B cell (primary cell): ENCODE results near the gene BATF2. TPM values are rescaled to one million over a fixed set of nuclear protein-coding genes. Genes with fewer than 3 reads are reported as not detected.

Experiments
- ATAC-seq: fragments of 200-7000 bp; cut with Tn5 transposase; one replicate; pipeline ENCODE4 v1.10.0; 2021; ENCODE audit warnings: low read depth, mild to moderate bottlenecking, moderate number of reproducible peaks, moderate library complexity
- CTCF ChIA-PET: fragments of 350-600 bp; sonication (Branson Sonifier 250); formaldehyde crosslinking; loops from one replicate; lab custom pipeline; 2021; ENCODE audit warnings: antibody characterized with exemption, inconsistent platforms; lab: Charles Lee
- POLR2A ChIA-PET: fragments of 350-600 bp; sonication (Branson Sonifier 250); formaldehyde crosslinking; loops from one replicate; lab custom pipeline; 2021; ENCODE audit warnings: antibody characterized with exemption; lab: Charles Lee
- DNase-seq: peaks from one replicate; pipeline ENCODE4 v3.0.0; 2013
- H2AFZ ChIP-seq: 2 replicates; pipeline ENCODE4 v1.6.1; 2012; ENCODE audit warnings: mild to moderate bottlenecking, low read depth, low read length; ENCODE audit not compliant: insufficient read depth, poor library complexity, severe bottlenecking
- H3K27ac ChIP-seq, 2 donors: 1 replicate in 1 of 2; 2 replicates in 1 of 2; pipeline ENCODE4 v1.5.1; 2012 to 2013; ENCODE audit warnings: low read length in 2 of 2, mild to moderate bottlenecking in 2 of 2, moderate library complexity in 1 of 2
- H3K27me3 ChIP-seq, 4 experiments: fragments of 200-600 bp in 1 of 4; sonication (generic) in 1 of 4; replicated peaks in 1 of 4; 1 replicate in 2 of 4; 2 replicates in 2 of 4; pipeline versions ENCODE4 v1.6.1 to v1.7.0; 2013 to 2016; ENCODE audit warnings: low read length in 3 of 4, mild to moderate bottlenecking in 2 of 4, mixed read lengths in 1 of 4, moderate library complexity in 1 of 4; ENCODE audit not compliant: insufficient read depth in 4 of 4, control insufficient read depth in 3 of 4; ENCODE audit errors: control extremely low read depth in 1 of 4
- H3K36me3 ChIP-seq, 2 experiments: replicated peaks in 1 of 2; 1 replicate in 1 of 2; 2 replicates in 1 of 2; pipeline versions ENCODE4 v1.6.1 to v1.7.1; 2013; ENCODE audit warnings: low read length in 1 of 2; ENCODE audit not compliant: insufficient read depth in 2 of 2, control insufficient read depth in 1 of 2; ENCODE audit errors: control extremely low read depth in 1 of 2, extremely low read depth in 1 of 2
- H3K4me1 ChIP-seq, 2 donors: fragments of 200-600 bp in 1 of 2; sonication (generic) in 1 of 2; 1 replicate in 1 of 2; 2 replicates in 1 of 2; pipeline versions ENCODE4 v1.5.1 to v1.6.1; 2013 to 2017; ENCODE audit warnings: low read length in 2 of 2; ENCODE audit not compliant: control insufficient read depth in 2 of 2, insufficient read depth in 2 of 2
- H3K4me2 ChIP-seq: replicated peaks from 2 replicates; pipeline ENCODE3; 2012; ENCODE audit warnings: mild to moderate bottlenecking, low read depth, low read length; ENCODE audit not compliant: poor library complexity, severe bottlenecking
- H3K4me3 ChIP-seq, 5 experiments: fragments of 200-600 bp in 1 of 5; sonication (generic) in 1 of 5; 1 replicate in 3 of 5; 2 replicates in 2 of 5; pipeline versions ENCODE4 v1.5.1 to v1.7.0; 2011 to 2016; ENCODE audit warnings: low read length in 4 of 5, mild to moderate bottlenecking in 4 of 5, low read depth in 2 of 5, control low read depth in 1 of 5, moderate library complexity in 1 of 5; ENCODE audit not compliant: insufficient read depth in 1 of 5; ENCODE audit errors: control extremely low read depth in 1 of 5, extremely low read depth in 1 of 5
- H3K79me2 ChIP-seq: fragments of 200-600 bp; sonication (generic); one replicate; pipeline ENCODE4 v1.6.0; 2016; ENCODE audit warnings: low read length; ENCODE audit not compliant: control insufficient read depth, insufficient read depth
- H3K9ac ChIP-seq: fragments of 200-600 bp; sonication (generic); 2 replicates; pipeline ENCODE4 v1.6.1; 2017; ENCODE audit warnings: mild to moderate bottlenecking, low read length, moderate library complexity
- H3K9me3 ChIP-seq, 3 donors: one replicate each; pipeline versions ENCODE4 v1.6.1 to v1.7.1; 2013; ENCODE audit warnings: low read length in 2 of 3; ENCODE audit not compliant: control insufficient read depth in 2 of 3, insufficient read depth in 1 of 3; ENCODE audit errors: control extremely low read depth in 1 of 3
- H4K20me1 ChIP-seq: 2 replicates; pipeline ENCODE4 v1.6.0; 2012; ENCODE audit warnings: mild to moderate bottlenecking, low read length; ENCODE audit not compliant: insufficient read depth, control insufficient read depth, poor library complexity, severe bottlenecking
- H3K27ac Mint-ChIP-seq: one replicate; pipeline ENCODE4 v1.8.0; 2021; ENCODE audit warnings: mixed read lengths
- H3K27me3 Mint-ChIP-seq: one replicate; pipeline ENCODE4 v1.8.0; 2021; ENCODE audit warnings: mixed read lengths
- H3K4me1 Mint-ChIP-seq: one replicate; pipeline ENCODE4 v1.8.0; 2021; ENCODE audit warnings: mixed read lengths
- H3K4me3 Mint-ChIP-seq: one replicate; pipeline ENCODE4 v1.8.0; 2021; ENCODE audit warnings: mixed read lengths
- H3K9me3 Mint-ChIP-seq: one replicate; pipeline ENCODE4 v1.8.0; 2022; ENCODE audit warnings: mixed read lengths; ENCODE audit not compliant: insufficient read depth
- EZH2 ChIP-seq: IDR thresholded peaks from 2 replicates; pipeline ENCODE4 v1.6.1; 2012; ENCODE audit warnings: borderline replicate concordance, low read depth, mild to moderate bottlenecking, moderate library complexity, low read length; ENCODE audit not compliant: insufficient read depth, poor library complexity, severe bottlenecking
- WGBS: methylation state at CpG from one replicate; pipeline ENCODE4 v1.1.5; 2013; ENCODE audit warnings: missing lambda C conversion rate; ENCODE audit not compliant: insufficient coverage; 5-methylcytosine and 5-hydroxymethylcytosine counted together
- intact Hi-C: fragments of 100-400 bp; cut with micrococcal nuclease; formaldehyde crosslinking; loops from one replicate; pipeline ENCODE4 v1.10.0; 2022
- polyA plus RNA-seq: library from polyadenylated mRNA; depleted of rRNA; stranded (reverse); fragments of >200 nt; gene quantifications from 2 replicates; pipeline ENCODE4 v1.2.3, GENCODE V29; 2012
- total RNA-seq, 2 donors: library from RNA; stranded (reverse); fragments of 120-200 nt in 1 of 2; gene quantifications; 1 replicate in 1 of 2; 2 replicates in 1 of 2; pipeline versions ENCODE4 v1.2.3 to v1.2.4, GENCODE V29; 2013 to 2022
- TF ChIP-seq, protein P1 (sequence below): fragments of 200-600 bp; IDR thresholded peaks from one replicate; pipeline ENCODE4 v1.8.0; 2022; ENCODE audit warnings: antibody characterized with exemption, mild to moderate bottlenecking

BATF2 gene
- total and polyA plus RNA-seq, 2 donors (not counting 1 experiment from before 2014, with no cell fraction given) = 0.62 to 1.7 TPM

DNA sequence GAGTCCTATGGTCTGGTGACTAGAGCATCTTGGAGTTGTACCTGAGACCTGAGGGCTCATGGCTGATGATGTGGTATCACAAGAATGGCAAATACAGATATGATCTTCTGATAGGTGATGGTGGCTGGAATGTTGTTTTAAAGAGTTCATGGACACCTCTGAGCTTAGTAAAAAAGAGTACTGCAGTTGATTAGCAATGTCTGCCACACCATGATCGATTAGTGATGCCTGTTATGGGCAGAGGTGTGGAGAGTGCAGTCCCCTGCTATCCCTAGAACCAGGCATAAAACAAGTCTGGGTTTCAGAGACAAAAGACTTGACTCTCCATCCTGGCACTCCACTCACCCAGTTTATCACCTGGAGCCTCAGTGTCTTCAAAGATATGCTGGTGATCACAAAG is 1.4 kb upstream of the BATF2 start:
- H2AFZ ChIP-seq = peak overlapping the region; percentile 16
- CTCF ChIA-PET = interaction anchor here (0.6 to 4.0 kb wide), 5 partner anchors 10 to 104 kb away, joined by 3 to 24 read pairs (median 4); partner anchors contain the start of genes ARL2 and PPP2R5B

DNA sequence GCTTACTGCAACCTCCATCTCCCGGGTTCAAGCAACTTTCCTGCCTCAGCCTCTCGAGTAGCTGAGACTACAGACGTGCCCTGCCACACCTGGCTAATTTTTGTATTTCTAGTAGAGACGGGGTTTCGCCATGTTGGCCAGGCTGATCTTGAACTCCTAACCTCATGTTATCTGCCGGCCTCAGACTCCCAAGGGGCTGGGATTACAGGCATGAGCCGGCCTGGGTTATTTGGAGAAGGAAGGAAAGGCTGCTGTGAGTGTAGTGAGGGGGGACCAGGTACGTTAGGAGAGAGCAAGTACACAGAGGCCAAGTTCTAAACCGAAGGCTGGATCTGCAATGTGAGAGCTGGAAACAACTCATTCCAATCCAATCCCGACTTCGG is 453 bp downstream of the BATF2 start:
- Mint-ChIP-seq H3K4me3 (peak overlapping the region; percentile 77), H3K27me3 (no peaks in the 10 kb centered on the region), H3K9me3 (no peaks in the 10 kb centered on the region), H3K4me1 (peaks cover 30% of the 10 kb centered on the region), H3K27ac (peak overlapping the region; percentile 74)
- intact Hi-C loops = no loop called here
- H3K9ac ChIP-seq = peak overlapping the region; percentile 70
- 42% methylated on average over 11 of the region's 11 CpGs for WGBS
- no peak for DNase-seq
- H3K36me3 ChIP-seq = no peaks in the 10 kb centered on the region
- POLR2A ChIA-PET = interaction anchor here (1.1 to 1.5 kb wide), 2 partner anchors 12 to 138 kb away, joined by 3 to 5 read pairs; no protein-coding TSS in a partner anchor
- no peaks in the 10 kb centered on the region for H4K20me1 ChIP-seq
- H3K4me2 ChIP-seq = peak overlapping the region; percentile 84
- CTCF ChIA-PET = interaction anchor here (0.6 to 4.0 kb wide), 11 partner anchors 10 to 479 kb away, joined by 3 to 24 read pairs (median 4); partner anchors contain the start of genes ARL2 and CDC42BPG
- H3K4me3 ChIP-seq = peak overlapping the region in 4 of 5 experiments; percentile 42 to 67 (median 53)
- TF ChIP-seq, protein P1, sequence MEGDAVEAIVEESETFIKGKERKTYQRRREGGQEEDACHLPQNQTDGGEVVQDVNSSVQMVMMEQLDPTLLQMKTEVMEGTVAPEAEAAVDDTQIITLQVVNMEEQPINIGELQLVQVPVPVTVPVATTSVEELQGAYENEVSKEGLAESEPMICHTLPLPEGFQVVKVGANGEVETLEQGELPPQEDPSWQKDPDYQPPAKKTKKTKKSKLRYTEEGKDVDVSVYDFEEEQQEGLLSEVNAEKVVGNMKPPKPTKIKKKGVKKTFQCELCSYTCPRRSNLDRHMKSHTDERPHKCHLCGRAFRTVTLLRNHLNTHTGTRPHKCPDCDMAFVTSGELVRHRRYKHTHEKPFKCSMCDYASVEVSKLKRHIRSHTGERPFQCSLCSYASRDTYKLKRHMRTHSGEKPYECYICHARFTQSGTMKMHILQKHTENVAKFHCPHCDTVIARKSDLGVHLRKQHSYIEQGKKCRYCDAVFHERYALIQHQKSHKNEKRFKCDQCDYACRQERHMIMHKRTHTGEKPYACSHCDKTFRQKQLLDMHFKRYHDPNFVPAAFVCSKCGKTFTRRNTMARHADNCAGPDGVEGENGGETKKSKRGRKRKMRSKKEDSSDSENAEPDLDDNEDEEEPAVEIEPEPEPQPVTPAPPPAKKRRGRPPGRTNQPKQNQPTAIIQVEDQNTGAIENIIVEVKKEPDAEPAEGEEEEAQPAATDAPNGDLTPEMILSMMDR = no peak
- TF ChIP-seq EZH2 = no peak
- ATAC-seq = no peak
- H3K79me2 ChIP-seq = no peaks in the 10 kb centered on the region
- H3K27me3 ChIP-seq = no peaks in the 10 kb centered on the region
- H3K27ac ChIP-seq = peak overlapping the region in 1 of 2 donors; percentile 60
- no peaks in the 10 kb centered on the region for H3K9me3 ChIP-seq
- peaks cover 20 to 22% of the 10 kb centered on the region in 2 donors for H3K4me1 ChIP-seq
- H2AFZ ChIP-seq = peak overlapping the region; percentile 86

More for the DNA sequence above, 1.4 kb upstream of the BATF2 start:
- POLR2A ChIA-PET = interaction anchor here (0.6 kb wide), 2 partner anchors 11 to 92 kb away, joined by 5 to 6 read pairs; no protein-coding TSS in a partner anchor
- ATAC-seq (no peak), DNase-seq (no peak)
- H3K4me3 Mint-ChIP-seq = no peak overlapping the region
- no peaks in the 10 kb centered on the region for H3K27me3 Mint-ChIP-seq
- intact Hi-C loops = no loop called here
- WGBS = 100% methylated on average over 1 of the region's 1 CpG
- Histone ChIP-seq H3K4me2 (no peak overlapping the region), H3K9me3 (no peaks in the 10 kb centered on the region), H3K27ac (no peak overlapping the region), H3K4me3 (no peak overlapping the region), H3K27me3 (peaks cover 0 to 3% (median 0%) of the 10 kb centered on the region in 4 experiments), H4K20me1 (no peaks in the 10 kb centered on the region), H3K4me1 (peaks cover 13 to 15% of the 10 kb centered on the region in 2 donors), H3K36me3 (no peaks in the 10 kb centered on the region), H3K79me2 (no peaks in the 10 kb centered on the region), H3K9ac (no peak overlapping the region)
- no peak overlapping the region for H3K27ac Mint-ChIP-seq
- no peak for TF ChIP-seq EZH2
- TF ChIP-seq, protein P1 = no peak
- H3K9me3 Mint-ChIP-seq = no peaks in the 10 kb centered on the region
- peaks cover 23% of the 10 kb centered on the region for H3K4me1 Mint-ChIP-seq
